Right ventricle myocardium inferior (tissue), 1 donor: ENCODE data around the gene RASL10A. TPM values are rescaled to one million over a fixed set of nuclear protein-coding genes. Genes with fewer than 3 reads are reported as not detected.

Experiments
- ATAC-seq: fragments of 200-7000 bp; cut with Tn5 transposase; one replicate; pipeline ENCODE4 v1.9.1; 2020; ENCODE audit warnings: mild to moderate bottlenecking, moderate library complexity
- DNase-seq: peaks from one replicate; pipeline ENCODE4 v3.0.0; 2021; ENCODE audit errors: missing footprints
- intact Hi-C: fragments of 100-400 bp; cut with DNase I; formaldehyde crosslinking; loops from one replicate; pipeline ENCODE4 v1.11.0; 2022
- total RNA-seq: library from RNA; stranded (reverse); fragmentation: NEBNext Ultra II Directional; extraction: Animal tissue kit (Norgen Biotek cat#: 25700); gene quantifications from one replicate; pipeline ENCODE4 v1.2.1, GENCODE V29; 2021
- donor health status: DM: no; HTN: yes; CAD: no; lungs with severe emphysema.

Gene RASL10A
- total RNA-seq, 1 donor from 2014 or later, result 1.1 TPM

DNA sequence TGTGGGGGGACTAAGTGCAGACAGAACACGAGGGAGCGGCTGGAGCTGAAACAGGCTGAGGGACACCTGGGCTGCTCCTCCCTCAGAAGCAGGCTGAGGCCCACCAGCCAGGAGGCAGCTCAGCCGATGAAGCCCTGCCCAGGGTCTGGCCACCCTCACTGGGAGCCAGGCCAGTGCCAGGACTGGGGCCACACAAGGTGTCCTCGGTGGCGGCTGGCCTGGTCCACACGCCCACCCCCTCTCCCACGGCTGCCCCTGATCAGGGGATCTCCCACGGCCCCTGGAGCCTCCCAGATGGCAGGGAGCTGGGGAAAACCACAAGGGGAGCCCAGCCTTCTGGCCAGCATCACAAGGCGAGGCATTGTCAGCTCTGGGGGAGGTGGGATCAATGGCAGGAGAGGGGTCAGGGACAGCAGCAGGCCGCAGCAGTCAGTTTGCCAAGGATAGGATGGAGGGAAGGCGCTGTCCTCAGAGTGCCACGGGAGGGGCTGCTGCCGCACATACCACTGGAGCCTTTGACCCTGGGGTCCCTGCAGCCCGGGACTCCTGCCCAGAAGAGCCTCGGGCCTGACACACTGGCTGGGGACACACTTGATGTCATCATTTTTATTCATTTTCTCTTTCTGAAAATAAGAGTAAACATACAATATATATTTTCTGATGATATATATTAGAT, 11.7 kb upstream of the RASL10A start:
- no peak for DNase-seq
- intact Hi-C loops, result no loop called here
- ATAC-seq, result no peak

- intact Hi-C loops, result no loop called here
- ATAC-seq (no peak), DNase-seq (no peak)
These were observed 11.0 kb upstream of the RASL10A start for GRCh38 chr22:29326481-29326880.

DNA sequence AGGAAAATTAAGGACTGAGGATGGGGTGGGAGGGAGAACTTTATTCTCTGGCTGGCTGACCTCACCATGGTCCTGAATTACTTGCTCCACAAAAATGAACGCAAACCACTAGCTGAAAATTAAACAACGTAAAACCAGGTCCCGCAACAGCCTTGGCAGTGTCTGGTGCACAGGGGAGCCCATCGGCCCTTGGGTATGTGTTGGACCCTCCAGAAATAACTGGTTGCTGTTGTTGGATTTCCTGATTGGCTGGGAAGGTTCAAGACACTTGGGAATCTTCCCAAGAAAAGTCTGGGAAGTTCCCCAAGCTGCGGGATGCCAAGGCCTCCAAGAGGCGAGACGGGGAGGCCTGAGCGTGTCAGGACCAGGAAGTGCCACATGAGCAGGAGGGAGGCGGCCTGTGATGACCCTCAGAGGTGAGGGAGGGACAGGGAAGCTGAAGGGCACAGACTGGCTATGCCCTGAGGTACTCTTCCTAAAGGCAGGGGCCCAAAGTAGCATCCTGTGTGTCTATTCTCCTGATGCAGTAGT, 10.4 kb upstream of the RASL10A start:
- no peak for ATAC-seq
- peak; percentile 2 for DNase-seq
- intact Hi-C loops, result no loop called here

- intact Hi-C loops, result no loop called here
- ATAC-seq, result no peak
- no peak for DNase-seq
These were observed 9.9 kb upstream of the RASL10A start for GRCh38 chr22:29325356-29325755.

- ATAC-seq (no peak), DNase-seq (no peak)
- intact Hi-C loops, result no loop called here
These were observed 8.1 kb upstream of the RASL10A start for GRCh38 chr22:29323641-29324040.

DNA sequence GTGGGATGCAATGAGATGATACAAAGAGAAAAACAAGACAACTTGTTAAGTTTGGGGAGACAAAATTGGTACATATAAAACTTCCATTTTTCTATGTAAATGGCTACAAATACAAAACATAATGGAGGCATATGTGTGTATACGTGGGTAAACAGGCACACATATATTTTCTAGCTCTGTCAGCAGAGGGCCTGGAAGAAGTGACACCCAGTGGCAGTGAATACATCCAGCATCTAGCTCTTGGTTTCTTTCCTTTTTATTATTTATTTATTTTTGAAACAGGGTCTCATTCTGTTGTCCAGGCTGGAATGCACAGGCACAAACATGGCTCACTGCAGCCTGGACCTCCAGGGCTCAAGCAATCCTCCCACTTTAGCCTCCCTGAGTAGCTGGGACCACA, 5.0 kb upstream of the RASL10A start:
- ATAC-seq (no peak), DNase-seq (no peak)
- intact Hi-C loops, result no loop called here

DNA sequence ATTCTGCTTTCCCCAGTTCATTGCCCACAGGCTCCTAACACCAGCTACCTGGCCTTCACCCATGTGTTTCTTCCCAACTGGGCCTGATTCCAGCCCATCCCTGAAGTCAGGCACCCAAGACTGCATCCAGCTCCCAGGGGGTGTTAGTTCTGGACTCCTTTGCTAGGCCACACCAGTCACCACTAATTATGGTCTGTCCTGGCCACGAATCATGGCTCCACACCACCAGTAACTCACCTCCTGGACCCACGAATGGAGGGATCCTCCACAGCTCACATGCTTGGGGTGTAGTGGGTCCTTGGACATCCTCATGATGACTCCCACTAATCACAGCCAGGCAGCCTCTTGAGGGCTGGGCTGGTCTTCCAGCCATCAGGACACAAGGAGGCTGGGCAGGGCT, 3.6 kb upstream of the RASL10A start:
- DNase-seq (peak; percentile 55), ATAC-seq (no peak)
- intact Hi-C loops, result no loop called here

- intact Hi-C loops, result no loop called here
- DNase-seq (peak; percentile 59), ATAC-seq (no peak)
These were observed 2.4 kb upstream of the RASL10A start for GRCh38 chr22:29317827-29318454.

GRCh38 chr22:29316141-29316828, 788 bp upstream of the RASL10A start:
- DNase-seq (peak; percentile 54), ATAC-seq (no peak)
- intact Hi-C loops, result no loop called here

DNA sequence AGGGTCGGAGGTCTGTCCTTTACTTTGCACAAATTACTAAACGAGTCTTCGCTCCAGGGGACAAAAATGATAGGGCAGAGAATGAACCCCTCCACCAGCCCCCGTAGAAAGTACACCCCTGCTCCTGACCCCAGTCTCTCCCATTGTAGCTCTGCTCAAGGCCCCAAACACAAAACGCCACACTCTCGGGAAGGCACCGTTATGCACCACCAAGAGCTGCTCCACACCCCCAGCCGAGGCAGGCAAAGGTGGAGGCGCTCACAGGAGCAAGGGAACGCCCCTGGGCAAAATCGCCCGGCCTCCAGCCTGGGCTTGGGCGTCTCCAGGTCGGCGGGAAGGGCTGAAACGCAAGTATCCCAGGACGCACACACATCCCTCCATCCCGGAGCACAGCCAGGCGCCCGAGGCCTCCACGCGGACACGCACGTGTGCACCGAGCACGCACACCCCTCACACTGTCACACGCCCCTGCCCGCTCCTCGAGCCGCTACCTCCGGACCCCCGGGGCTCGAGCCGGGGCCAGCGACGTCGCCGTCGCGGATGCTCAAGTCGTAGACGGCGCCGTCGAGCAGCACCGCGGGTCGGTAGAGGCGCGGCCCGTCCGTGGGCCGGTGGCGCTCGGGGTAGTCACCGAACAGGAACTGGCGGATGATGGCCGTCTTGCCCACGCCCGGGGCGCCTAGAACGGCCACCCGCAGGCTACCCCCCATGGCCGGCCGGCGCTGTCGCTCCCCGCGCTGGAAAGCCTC, 786 bp downstream of the RASL10A start:
- no peak for DNase-seq
- intact Hi-C loops, result no loop called here

DNA sequence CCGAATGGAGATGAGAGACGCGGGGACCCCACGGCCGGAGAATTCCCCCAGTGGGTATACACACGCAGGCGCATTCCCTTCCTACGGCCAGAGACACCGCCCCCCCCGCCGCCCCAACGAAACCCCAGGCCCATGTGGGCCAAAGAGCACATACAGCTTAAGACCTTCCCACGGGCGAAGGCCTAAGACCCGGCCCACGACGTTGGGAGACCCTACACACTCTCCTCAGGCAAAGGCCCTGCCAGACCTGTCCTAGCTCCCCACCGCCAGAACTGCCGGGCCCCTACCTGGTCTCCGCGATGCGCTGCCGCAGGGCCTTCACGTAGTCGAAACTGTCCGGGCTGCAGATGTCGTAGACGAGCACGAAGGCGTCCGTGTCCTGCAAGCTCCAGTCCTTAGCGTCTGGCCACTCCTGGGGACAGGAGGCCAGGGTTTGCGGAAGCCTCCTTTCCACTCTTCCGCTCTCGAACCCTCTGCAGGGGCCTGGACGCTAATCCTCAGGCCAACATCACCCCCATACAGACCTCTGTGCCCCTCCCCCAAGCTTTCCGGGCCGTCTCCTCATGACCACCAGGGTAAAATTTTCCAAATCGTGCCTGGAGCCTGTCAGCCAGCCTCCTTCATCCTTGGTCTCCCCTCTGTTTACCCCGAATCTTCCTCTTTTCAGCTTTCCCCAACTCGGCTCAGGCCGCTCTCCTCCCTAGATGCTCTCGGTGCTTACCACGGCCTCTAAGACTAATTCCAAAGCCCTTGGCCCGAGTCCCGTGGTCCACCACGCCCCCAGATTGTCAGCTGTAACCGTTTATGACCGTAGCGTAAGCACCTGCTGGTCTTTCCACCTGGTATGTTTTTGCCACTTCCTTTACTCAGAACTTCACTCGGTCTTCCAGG, 1.7 kb downstream of the RASL10A start:
- no peak for DNase-seq
- intact Hi-C loops, result no loop called here
- no peak for ATAC-seq

More for the DNA sequence above, 786 bp downstream of the RASL10A start:
- ATAC-seq, result no peak

DNA sequence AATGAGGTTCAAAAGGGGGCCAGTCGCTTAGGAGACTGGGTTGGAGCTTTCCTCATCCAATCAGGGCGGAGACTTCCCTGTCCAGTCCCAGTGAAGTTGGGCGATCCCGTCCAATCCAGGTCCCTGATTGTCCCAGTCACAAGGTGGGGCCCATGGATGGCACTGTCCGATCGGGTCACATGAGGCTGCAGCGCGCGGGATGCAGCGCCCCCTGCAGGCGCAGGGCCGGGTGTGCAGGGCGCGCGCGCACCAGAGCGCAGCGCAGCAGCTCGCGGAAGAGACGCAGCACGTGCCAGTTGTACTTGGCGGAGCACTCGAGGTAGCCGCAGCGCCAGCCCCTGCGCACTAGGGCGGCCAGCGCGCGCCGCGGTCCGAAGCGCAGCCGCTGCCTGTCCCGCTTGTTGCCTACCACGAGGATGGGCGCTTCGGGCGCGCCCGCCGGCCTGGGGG, 2.3 kb downstream of the RASL10A start:
- DNase-seq, result no peak
- intact Hi-C loops, result no loop called here
- ATAC-seq, result peak; percentile 6

DNA sequence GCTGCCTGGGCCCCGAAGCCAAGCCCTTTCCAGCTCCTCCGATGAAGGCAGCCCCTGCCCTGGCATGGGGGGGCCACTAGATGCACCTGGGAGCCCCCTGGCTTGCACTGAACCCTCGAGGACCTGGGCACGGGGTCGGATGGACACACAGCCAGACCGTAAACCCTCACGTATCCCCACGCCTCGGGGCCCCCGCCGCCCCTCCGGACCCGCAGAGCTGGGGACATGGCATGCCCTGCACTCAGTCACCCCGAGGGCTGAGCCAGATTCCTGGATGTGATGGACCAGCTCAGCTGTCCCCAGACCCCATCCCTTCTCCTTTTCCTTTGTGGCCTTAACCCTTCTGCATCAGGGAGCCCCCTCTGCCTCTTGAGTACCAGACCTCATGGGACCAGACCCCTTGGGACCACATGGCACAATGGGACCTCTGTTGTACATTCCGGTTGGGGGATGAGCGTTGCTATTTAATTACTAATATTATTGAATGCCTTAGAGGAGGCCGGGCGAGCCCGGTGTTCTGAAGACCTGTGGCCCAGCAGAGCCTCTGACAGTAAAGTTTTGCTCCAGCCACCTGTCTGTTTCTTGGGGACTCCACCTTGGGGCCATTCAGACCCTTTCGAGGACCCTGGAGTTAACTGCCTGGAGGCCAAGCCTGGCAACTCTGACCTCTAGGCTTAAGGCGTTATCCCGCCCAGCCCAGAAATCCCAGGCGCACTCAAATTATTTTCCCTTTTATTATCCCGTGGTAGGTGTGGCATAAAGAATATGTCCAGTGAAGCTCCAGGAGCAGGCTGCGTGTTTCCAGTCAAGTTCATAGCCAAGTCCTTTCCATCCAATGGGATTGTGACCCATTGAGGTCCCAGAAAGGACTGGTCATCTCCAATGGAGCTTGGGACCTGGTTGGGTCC, 3.0 kb downstream of the RASL10A start:
- intact Hi-C loops, result no loop called here
- no peak for ATAC-seq
- DNase-seq, result no peak

- intact Hi-C loops, result loop anchor here (2.0 kb wide), 1 partner anchor 31 kb away; no protein-coding TSS in a partner anchor
- peak; percentile 81 for DNase-seq
- ATAC-seq, result peak; percentile 2
These were observed 3.9 kb downstream of the RASL10A start for GRCh38 chr22:29311464-29312217.

GRCh38 chr22:29310863-29311339, 4.6 kb downstream of the RASL10A start:
- ATAC-seq (peak; percentile 67), DNase-seq (peak; percentile 96)
- intact Hi-C loops, result loop anchor here (2.0 kb wide), 1 partner anchor 32 kb away; no protein-coding TSS in a partner anchor
